Measurements from ENCODE around the gene NDST3.

DNA sequence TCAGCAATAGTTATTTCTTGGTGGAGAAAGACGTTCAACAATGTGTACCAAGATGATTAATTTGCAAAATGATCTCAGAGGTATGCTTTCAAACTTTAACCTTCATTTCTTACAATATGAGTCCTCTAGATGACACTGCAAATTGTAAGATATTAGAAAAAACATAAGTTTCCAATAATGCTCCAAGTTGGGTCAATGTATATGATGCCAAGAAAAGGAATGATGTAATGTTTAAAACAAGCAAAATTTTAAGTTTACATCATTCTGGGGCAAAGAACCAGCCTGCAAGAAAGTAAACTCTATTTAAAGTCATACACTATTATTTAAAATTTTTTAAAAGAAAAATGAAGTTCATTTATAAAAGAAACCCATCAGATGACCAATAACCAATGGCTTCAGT, 262.4 kb downstream of the NDST3 start:
- TF ChIP-seq, protein P1, sequence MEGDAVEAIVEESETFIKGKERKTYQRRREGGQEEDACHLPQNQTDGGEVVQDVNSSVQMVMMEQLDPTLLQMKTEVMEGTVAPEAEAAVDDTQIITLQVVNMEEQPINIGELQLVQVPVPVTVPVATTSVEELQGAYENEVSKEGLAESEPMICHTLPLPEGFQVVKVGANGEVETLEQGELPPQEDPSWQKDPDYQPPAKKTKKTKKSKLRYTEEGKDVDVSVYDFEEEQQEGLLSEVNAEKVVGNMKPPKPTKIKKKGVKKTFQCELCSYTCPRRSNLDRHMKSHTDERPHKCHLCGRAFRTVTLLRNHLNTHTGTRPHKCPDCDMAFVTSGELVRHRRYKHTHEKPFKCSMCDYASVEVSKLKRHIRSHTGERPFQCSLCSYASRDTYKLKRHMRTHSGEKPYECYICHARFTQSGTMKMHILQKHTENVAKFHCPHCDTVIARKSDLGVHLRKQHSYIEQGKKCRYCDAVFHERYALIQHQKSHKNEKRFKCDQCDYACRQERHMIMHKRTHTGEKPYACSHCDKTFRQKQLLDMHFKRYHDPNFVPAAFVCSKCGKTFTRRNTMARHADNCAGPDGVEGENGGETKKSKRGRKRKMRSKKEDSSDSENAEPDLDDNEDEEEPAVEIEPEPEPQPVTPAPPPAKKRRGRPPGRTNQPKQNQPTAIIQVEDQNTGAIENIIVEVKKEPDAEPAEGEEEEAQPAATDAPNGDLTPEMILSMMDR (conservative IDR thresholded peaks at IDR 0.05; ENCODE audit: low read length) = no peak
- no peak for TF ChIP-seq EZH2phosphoT487 (IDR thresholded peaks at IDR 0.05; ENCODE audit: borderline replicate concordance, low read depth, low read length)

All from OCI-LY7 (cell line).